ENCODE data around the gene SYNE1.
"Not testable (repeated sequence)": the region's sequence is repeated elsewhere in the genome, so short reads cannot be mapped to it uniquely, and the experiment has no call there.

The SYNE1 gene

GRCh38 chr6:152637296-152638047 is at the start of gene SYNE1:
Gene SYNE1 (minus strand): TSS chr6:152637362. CDS start chr6:152628331, 9,031 bp downstream.
- no peak for DNase-seq (ENCODE audit: low spot score)

DNA sequence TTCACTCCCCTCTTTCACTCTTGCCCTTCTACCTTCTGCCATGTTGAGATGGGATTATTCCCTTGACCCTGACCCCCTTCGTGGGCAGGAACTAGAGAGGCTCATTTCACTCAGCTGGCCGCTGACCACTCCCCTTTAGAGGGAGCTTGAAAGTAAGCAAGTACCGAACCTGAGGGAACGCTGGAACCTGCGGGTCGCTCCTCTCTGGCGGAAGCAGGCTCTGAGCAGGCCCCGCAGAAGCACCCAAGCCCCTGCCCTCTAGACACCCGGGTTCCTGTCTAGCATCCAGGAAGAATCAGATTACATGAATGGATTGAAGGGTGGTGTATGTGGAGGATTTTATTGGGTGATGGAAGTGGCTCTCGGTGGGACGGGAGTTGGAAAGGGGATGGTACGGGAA is 48.7 kb upstream of the SYNE1 start:
- DNase-seq (ENCODE audit: low spot score) = no peak

- not testable (repeated sequence) for DNase-seq (ENCODE audit: low spot score)
Measured at GRCh38 chr6:152682935-152683334, 45.8 kb upstream of the SYNE1 start.

- no peak for DNase-seq (ENCODE audit: low spot score)
Measured at GRCh38 chr6:152682141-152682540, 45.0 kb upstream of the SYNE1 start.

DNA sequence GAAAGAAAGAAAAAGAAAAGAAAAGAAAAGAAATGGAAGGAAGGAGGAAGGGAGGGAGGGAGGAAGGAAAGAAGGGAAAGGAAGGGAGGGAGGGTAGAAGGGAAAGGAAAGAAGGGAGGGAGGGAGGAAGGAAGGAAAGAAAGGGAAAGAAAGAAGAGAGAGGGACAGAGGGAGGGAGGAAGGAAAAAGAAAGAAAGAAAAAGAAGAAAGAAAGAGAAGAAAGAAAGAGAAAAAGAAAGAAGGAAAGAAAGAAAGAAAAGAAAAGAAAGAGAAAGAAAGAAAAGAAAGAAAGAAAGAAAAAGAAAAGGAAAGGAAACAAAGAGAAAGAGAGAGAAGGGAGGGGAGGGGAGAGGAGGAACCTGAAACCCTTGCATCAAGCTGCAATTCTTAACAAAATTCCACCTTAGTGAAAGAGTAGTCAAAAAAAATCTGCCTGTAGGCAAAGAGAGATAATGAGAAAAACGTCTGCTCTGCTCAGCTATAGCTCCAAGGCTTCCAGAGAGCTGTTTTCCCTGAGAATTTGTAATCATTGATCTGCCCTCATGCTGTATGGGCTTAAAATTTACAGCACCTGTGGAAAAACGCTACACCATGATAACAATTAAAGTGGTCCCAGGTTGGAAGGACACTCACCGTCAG is 43.8 kb upstream of the SYNE1 start:
- DNase-seq (ENCODE audit: low spot score) = no peak

DNA sequence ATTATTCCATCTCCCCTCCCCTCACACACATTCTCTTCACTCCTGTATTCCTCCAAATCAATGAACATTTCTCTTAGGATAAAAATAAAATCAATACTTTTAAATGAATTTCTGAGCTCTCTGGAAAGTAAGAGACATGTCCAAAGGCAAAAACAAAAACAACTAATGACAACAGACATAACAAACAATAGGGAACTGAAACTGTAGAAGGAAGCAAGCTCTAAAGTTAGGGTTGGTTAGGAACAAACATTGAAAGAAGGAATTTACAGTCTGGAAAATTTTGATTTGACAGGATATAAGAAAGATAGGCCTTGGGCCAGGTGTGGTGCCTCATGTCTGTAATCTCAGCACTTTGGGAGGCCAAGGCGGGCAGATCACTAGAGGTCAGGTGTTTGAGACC is 43.0 kb upstream of the SYNE1 start:
- no peak for DNase-seq (ENCODE audit: low spot score)

DNA sequence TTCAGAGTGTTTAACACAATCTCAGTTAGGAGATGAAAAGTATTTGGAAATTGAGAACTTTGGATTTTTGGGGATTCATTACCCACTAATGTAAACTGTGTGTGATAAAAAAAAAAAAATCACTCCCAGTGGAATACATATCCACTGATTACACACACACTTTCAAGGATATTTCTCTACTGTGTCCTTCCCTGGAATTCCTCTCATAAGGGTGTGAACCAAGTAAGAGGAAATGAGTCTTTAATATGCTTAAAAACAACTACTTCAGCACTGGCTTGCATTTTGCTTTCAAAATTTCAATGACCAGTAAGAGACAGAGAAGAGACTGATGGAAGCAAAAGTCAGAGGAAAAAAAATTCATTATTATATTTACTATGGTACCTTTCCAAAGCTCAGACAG is 36.1 kb upstream of the SYNE1 start:
- DNase-seq (ENCODE audit: low spot score) = no peak

GRCh38 chr6:152671171-152671570 is 34.0 kb upstream of the SYNE1 start:
- no peak for DNase-seq (ENCODE audit: low spot score)

DNA sequence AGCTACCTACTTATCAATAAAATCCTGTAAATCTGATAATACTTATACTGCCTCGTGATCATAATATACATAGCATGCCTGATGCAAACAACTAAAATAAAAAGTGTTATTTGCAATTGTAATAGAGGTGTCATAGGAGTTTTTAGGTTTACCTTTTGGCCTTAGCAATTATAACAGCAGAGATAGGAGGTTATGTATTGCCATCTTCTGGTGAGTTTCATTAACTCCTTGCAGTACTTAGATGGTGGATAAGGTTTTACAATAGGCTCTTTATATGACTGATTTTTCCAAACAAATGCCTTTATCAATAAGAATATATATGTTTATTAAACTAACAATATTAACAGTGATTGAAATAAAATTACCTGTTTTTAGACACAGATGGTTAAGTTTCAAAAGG is 32.7 kb upstream of the SYNE1 start:
- no peak for DNase-seq (ENCODE audit: low spot score)

DNA sequence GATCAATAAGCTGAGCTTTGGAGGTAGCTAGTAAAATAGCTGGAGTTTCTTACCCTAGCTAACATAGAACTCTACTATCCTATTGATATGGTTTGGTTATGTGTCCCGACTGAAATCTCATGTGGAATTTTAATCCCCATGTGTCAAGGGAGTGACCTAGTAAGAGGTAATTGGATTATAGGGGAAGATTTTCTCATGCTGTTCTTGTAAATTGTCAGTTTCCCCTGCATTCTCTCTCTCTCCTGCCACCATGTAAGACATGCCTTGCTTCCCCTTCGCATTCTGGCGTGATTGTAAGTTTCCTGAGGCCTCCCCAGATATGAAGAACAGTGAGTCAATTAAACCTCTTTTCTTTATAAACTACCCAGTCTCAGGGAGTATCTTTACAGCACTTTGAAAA is 24.6 kb upstream of the SYNE1 start:
- no peak for DNase-seq (ENCODE audit: low spot score)

DNA sequence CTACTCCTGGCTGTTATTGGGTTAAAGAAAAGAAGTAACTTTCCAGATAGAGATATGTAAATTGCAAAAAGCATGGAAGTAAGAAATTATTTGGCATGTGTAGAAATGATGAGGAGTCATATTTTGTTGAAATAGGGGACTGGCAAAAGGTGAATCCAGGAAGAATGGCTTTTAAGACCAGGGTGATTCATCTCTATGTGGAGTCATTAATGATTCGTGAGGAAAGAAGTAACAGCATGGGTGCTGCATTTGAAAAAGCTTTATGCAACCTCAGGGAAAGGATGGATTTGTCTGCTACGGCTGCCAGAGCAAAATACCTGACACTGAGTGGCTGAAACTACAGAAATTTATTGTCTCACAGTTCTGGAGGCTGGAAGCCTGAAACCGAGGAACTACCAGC is 14.8 kb upstream of the SYNE1 start:
- DNase-seq (ENCODE audit: low spot score) = no peak

GRCh38 chr6:152648105-152648504 is 10.9 kb upstream of the SYNE1 start:
- DNase-seq (ENCODE audit: low spot score) = no peak

GRCh38 chr6:152646732-152647131 is 9.6 kb upstream of the SYNE1 start:
- not testable (repeated sequence) for DNase-seq (ENCODE audit: low spot score)

GRCh38 chr6:152642578-152643375 is 5.6 kb upstream of the SYNE1 start:
- peak; percentile 13 for DNase-seq (ENCODE audit: low spot score)

GRCh38 chr6:152636609-152637295 is 410 bp downstream of the SYNE1 start:
- DNase-seq (ENCODE audit: low spot score) = no peak

DNA sequence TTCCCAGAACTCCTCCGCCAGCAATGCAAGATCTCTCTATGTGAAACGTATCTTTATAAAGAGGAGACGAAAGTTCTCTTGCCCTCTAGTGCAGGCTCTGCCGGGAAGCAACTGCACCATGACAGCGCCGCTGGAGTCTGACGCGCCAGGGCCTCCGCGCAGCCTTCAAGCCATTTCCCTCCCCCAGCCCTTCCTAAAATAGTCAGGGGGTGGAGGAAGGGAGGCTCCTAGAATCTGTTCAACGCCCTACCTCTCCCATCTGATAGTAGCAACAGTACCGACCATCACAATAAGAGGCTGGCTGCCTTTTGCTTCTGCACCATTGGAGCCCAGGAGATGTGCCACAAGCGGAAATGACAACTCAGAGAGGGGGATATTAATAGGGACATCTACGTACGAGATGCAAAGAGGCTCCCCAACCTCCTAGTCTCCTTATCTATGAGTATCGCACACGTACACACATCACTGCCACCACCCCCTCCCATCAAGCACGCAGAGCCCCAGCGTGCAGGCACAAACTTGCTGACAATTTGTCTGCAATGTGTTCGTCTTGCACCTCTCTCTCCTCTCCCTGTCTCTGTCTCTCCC is 1.0 kb downstream of the SYNE1 start:
- DNase-seq (ENCODE audit: low spot score) = no peak

GRCh38 chr6:152634773-152635172 is 2.4 kb downstream of the SYNE1 start:
- peak; percentile 29 for DNase-seq (ENCODE audit: low spot score)

DNA sequence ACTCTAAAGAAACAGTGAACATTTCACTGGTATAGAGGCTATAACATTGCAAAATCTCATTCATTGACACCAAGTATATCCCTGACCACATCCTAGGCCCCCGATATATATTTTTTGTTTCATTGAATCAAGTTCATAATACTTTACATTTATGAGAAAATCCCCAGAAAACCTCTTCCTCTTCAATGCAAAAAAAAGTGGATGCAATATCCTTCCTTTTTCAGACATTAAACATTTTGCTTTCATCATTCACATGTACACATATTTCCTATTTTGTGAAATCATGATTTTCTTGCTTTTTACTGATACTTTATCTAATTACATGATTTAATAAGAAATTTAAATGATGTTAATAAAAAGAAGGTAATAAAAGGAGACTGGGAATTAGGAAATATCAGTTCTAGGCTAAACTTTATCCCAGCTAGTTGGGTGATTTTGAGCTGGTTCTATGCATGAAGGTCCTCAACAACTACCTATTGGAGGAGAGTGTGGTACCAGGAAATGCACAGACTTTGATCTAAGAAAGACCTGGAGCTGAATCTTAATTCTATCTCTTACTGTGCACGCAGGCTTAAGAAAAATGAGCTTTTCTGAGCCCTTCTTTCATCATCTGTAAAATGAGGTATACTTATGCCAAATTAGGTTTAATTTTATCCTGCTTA is 4.9 kb downstream of the SYNE1 start:
- no peak for DNase-seq (ENCODE audit: low spot score)

GRCh38 chr6:152631376-152631775 is 5.8 kb downstream of the SYNE1 start:
- DNase-seq (ENCODE audit: low spot score) = no peak

DNA sequence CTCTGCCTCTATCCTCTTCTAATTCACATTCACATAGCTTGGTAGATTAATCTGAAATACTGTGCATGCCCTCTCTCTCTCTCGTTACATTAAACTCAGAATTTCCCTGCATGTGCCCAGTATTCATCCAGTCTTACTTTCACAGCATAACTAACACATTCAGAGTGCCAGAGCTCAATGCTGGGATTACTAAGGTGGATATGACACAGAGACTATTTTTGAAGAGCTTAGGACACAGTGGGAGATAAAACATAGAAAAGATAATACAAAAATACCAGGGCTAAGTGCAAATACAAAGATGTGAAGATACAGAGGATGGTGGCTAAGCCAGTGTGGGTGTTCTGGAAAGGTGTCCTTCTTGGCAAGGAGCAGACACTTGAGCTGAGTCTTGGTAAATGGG is 6.3 kb downstream of the SYNE1 start:
- DNase-seq (ENCODE audit: low spot score) = no peak

DNA sequence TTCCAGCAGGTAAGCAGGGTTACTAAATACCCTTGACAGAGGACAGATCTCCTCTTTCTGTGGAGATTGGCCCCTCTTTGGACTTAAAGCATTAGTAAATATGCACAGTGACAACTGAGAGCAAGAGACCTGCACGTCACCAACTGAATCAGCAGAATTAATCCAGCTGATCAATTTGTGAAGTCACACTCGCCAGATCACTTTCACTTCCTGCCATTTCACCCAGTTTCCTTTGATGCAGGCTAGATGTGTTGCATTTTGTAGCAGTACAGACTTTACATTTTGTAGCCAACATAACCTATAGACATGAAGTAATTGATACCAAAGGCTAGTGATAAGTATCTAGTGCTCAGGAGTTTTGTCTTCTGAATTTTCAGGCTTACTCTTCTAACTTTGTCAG is 11.9 kb downstream of the SYNE1 start:
- DNase-seq (ENCODE audit: low spot score) = no peak

Measured in CD4-positive, alpha-beta T cell treated with Interleukin-6 at 100 ng/mL for 8 hours (primary cell).